Anterior cingulate cortex (tissue), 58 donors: Measurements from ENCODE around the gene RPE.

Experiments used
- DNase-seq, 58 donors: peaks; one replicate each; lab custom pipeline; 2025; lab: John Stamatoyannopoulos, UW

RPE gene

GRCh38 chr2:210002158-210003157 is at the start of gene RPE:
RPE (plus strand) TSS chr2:210002638; CDS start chr2:210002662, 24 bp downstream.
- peak; percentile 66 to 97 (median 91) for DNase-seq

GRCh38 chr2:209956271-209956670 is 46.2 kb upstream of the RPE start:
- DNase-seq: no peak

- no peak for DNase-seq
Measured at GRCh38 chr2:209958016-209958415, 44.4 kb upstream of the RPE start.

GRCh38 chr2:209960045-209960444 is 42.4 kb upstream of the RPE start:
- DNase-seq: no peak

GRCh38 chr2:209960676-209961630 is 41.5 kb upstream of the RPE start:
- peak in 12 of 58 donors; percentile 2 to 28 (median 8) for DNase-seq

GRCh38 chr2:209965723-209966122 is 36.7 kb upstream of the RPE start:
- DNase-seq: no peak

- no peak for DNase-seq
Measured at GRCh38 chr2:209969692-209970091, 32.7 kb upstream of the RPE start.

- DNase-seq: no peak
Measured at GRCh38 chr2:209970271-209970670, 32.2 kb upstream of the RPE start.

- DNase-seq: no peak
Measured at GRCh38 chr2:209970711-209971110, 31.7 kb upstream of the RPE start.

GRCh38 chr2:209973328-209973727 is 29.1 kb upstream of the RPE start:
- DNase-seq: no peak

- no peak for DNase-seq
Measured at GRCh38 chr2:209974576-209974975, 27.9 kb upstream of the RPE start.

GRCh38 chr2:209976698-209977385 is 25.6 kb upstream of the RPE start:
- DNase-seq: no peak

- DNase-seq: no peak
Measured at GRCh38 chr2:209977386-209978239, 24.8 kb upstream of the RPE start.

- DNase-seq: no peak
Measured at GRCh38 chr2:209984291-209984690, 18.1 kb upstream of the RPE start.

GRCh38 chr2:209985874-209986273 is 16.6 kb upstream of the RPE start:
- DNase-seq: no peak

- no peak for DNase-seq
Measured at GRCh38 chr2:209986415-209986814, 16.0 kb upstream of the RPE start.

GRCh38 chr2:209988010-209988409 is 14.4 kb upstream of the RPE start:
- no peak for DNase-seq

GRCh38 chr2:209990838-209991237 is 11.6 kb upstream of the RPE start:
- DNase-seq: no peak

GRCh38 chr2:209993968-209994367 is 8.5 kb upstream of the RPE start:
- no peak for DNase-seq
